Hepatocyte (in vitro differentiated cells): ENCODE results near the gene OLIG3. TPM values are rescaled to one million over a fixed set of nuclear protein-coding genes. Genes with fewer than 3 reads are reported as not detected.

Source experiments
- DNase-seq: peaks from one replicate; pipeline ENCODE4 v3.0.0-alpha.2; 2016; ENCODE audit warnings: low spot score
- H2AFZ ChIP-seq: fragments of 200-600 bp; sonication (generic); 2 replicates; pipeline ENCODE4 v1.6.0; 2016; ENCODE audit warnings: antibody characterized with exemption, mild to moderate bottlenecking
- H3K27ac ChIP-seq: fragments of 200-600 bp; sonication (generic); 2 replicates; pipeline ENCODE4 v1.5.1; 2016; ENCODE audit warnings: mild to moderate bottlenecking
- H3K27me3 ChIP-seq: fragments of 200-600 bp; sonication (generic); 2 replicates; pipeline ENCODE4 v1.6.1; 2016
- H3K36me3 ChIP-seq: fragments of 200-600 bp; sonication (generic); replicated peaks from 2 replicates; pipeline ENCODE4 v1.5.1; 2016; ENCODE audit warnings: low read depth; ENCODE audit not compliant: insufficient read depth
- H3K4me1 ChIP-seq: fragments of 200-600 bp; sonication (generic); 2 replicates; pipeline ENCODE4 v1.5.1; 2016; ENCODE audit warnings: mild to moderate bottlenecking, moderate library complexity; ENCODE audit not compliant: insufficient read depth
- H3K4me2 ChIP-seq: fragments of 200-600 bp; sonication (generic); 2 replicates; pipeline ENCODE4 v1.6.0; 2016
- H3K4me3 ChIP-seq: fragments of 200-600 bp; sonication (generic); 2 replicates; pipeline ENCODE4 v1.5.1; 2016; ENCODE audit warnings: mild to moderate bottlenecking
- H3K79me2 ChIP-seq: fragments of 200-600 bp; sonication (generic); 2 replicates; pipeline ENCODE4 v1.6.0; 2017; ENCODE audit warnings: mild to moderate bottlenecking
- H3K9me2 ChIP-seq: fragments of 200-600 bp; sonication (generic); replicated peaks from 2 replicates; pipeline ENCODE4 v1.6.0; 2017; ENCODE audit warnings: mild to moderate bottlenecking; ENCODE audit not compliant: insufficient read depth
- H3K9me3 ChIP-seq: fragments of 200-600 bp; sonication (generic); 2 replicates; pipeline ENCODE4 v1.5.1; 2016; ENCODE audit warnings: low read depth, mild to moderate bottlenecking
- H4K20me1 ChIP-seq: fragments of 200-600 bp; sonication (generic); 2 replicates; pipeline ENCODE4 v1.6.0; 2016; ENCODE audit warnings: mild to moderate bottlenecking; ENCODE audit not compliant: insufficient read depth, poor library complexity, severe bottlenecking
- EZH2 ChIP-seq: fragments of 200-600 bp; sonication (generic); IDR thresholded peaks from 2 replicates; pipeline ENCODE4 v1.6.1; 2016; ENCODE audit warnings: antibody characterized with exemption, mild to moderate bottlenecking, borderline replicate concordance
- EZH2phosphoT487 ChIP-seq: fragments of 200-600 bp; sonication (generic); IDR thresholded peaks from one replicate; pipeline ENCODE4 v1.6.1; 2018; ENCODE audit warnings: antibody characterized with exemption, mild to moderate bottlenecking, low read depth, moderate library complexity; ENCODE audit not compliant: unreplicated experiment, severe bottlenecking
- WGBS: methylation state at CpG from one replicate; pipeline ENCODE4 v1.1.6; 2016; ENCODE audit warnings: low lambda C conversion rate; ENCODE audit errors: missing lambda C conversion rate; 5-methylcytosine and 5-hydroxymethylcytosine counted together
- polyA plus RNA-seq: library from polyadenylated mRNA; unstranded; fragments of >200 nt; fragmentation: Nextera tagmentation; extraction: Ambion mirVana; gene quantifications from 2 replicates; pipeline ENCODE4 v1.2.1, GENCODE V29; 2016
- total RNA-seq: library from RNA; depleted of rRNA; stranded (reverse); fragments of >200 nt; gene quantifications from 2 replicates; pipeline ENCODE4 v1.2.3, GENCODE V29; 2014
- TF ChIP-seq, protein P1 (sequence below): fragments of 200-600 bp; sonication (generic); IDR thresholded peaks from 2 replicates; pipeline ENCODE4 v1.5.1; 2016; ENCODE audit warnings: antibody characterized with exemption, mild to moderate bottlenecking; ENCODE audit not compliant: poor library complexity

OLIG3 gene
- total and polyA plus RNA-seq, 2 experiments from 2014 or later = not detected

DNA sequence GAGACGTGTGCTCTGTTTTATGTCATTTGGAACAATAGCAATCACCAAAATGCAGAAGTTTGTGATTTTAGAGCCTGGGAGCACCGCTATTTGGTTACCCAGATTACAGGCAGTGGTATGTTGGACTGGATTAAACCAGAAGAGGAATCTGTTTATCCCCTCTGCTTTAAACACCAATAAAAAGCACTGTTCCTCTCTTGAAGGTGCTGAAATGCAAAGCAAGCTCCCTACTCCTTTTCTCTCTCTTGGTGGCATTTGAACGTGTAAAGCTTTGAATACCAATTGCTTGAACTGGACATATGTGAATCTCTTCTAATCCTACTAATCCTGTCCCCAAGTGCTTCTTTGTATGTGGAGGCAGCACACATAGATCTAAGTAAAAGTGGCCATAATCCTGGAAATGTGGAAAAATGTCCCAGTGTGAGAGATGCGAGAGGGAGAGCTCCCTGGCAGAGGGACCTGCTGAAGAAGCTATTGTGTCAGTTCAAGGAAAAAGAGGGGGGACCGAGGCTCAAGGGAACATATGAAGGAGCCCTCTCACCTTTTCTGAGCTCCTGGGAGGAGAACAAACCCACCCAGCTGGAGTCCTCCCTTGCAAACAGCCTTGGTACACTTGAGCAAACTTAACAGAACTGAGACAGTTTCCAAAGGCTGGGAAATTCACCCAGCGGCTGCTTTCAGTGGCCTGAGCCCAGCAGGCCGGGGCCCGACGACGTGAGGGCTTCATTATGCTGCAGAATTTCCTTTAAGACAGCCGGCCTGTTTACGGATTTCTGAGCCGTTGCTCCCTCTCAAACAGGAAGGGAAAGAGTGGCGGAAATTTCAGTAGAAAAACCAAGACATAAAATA lies 18.8 kb upstream of the OLIG3 start:
- H3K79me2 ChIP-seq = no peaks in the 10 kb centered on the region
- H3K36me3 ChIP-seq = no peaks in the 10 kb centered on the region
- no peak overlapping the region for H3K4me3 ChIP-seq
- DNase-seq = no peak
- H2AFZ ChIP-seq = no peak overlapping the region
- no peaks in the 10 kb centered on the region for H3K9me3 ChIP-seq
- H3K27ac ChIP-seq = no peak overlapping the region
- H3K4me1 ChIP-seq = no peaks in the 10 kb centered on the region
- H3K27me3 ChIP-seq = peaks cover 84% of the 10 kb centered on the region
- 16% methylated on average over 14 of the region's 14 CpGs for WGBS
- H4K20me1 ChIP-seq = no peaks in the 10 kb centered on the region
- H3K4me2 ChIP-seq = no peak overlapping the region
- TF ChIP-seq EZH2 (no peak), EZH2phosphoT487 (no peak)
- TF ChIP-seq, protein P1, sequence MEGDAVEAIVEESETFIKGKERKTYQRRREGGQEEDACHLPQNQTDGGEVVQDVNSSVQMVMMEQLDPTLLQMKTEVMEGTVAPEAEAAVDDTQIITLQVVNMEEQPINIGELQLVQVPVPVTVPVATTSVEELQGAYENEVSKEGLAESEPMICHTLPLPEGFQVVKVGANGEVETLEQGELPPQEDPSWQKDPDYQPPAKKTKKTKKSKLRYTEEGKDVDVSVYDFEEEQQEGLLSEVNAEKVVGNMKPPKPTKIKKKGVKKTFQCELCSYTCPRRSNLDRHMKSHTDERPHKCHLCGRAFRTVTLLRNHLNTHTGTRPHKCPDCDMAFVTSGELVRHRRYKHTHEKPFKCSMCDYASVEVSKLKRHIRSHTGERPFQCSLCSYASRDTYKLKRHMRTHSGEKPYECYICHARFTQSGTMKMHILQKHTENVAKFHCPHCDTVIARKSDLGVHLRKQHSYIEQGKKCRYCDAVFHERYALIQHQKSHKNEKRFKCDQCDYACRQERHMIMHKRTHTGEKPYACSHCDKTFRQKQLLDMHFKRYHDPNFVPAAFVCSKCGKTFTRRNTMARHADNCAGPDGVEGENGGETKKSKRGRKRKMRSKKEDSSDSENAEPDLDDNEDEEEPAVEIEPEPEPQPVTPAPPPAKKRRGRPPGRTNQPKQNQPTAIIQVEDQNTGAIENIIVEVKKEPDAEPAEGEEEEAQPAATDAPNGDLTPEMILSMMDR = no peak
- H3K9me2 ChIP-seq = no peaks in the 10 kb centered on the region

DNA sequence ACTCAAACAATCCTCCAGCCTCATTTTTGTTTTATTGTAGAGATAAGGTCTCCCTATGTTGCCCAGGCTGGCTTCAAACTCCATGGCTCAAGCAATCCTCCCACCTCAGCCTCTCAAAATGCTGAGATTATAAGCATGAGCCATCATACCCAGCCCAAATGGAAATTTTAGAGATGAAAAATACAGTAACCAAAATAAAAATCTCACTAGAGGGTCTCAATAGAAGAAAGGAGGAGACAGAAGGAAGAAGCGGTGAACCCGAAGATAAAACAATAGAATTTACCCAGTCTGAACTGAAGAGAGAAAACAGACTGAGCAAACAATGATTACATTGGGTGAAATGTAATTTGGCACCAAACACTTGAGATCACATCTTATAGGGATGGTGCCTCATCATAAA lies 16.7 kb upstream of the OLIG3 start:
- WGBS = 91% methylated on average over 2 of the region's 2 CpGs
- Histone ChIP-seq H3K27me3 (peaks cover 79% of the 10 kb centered on the region), H2AFZ (no peak overlapping the region), H4K20me1 (no peaks in the 10 kb centered on the region), H3K27ac (no peak overlapping the region), H3K79me2 (no peaks in the 10 kb centered on the region), H3K9me2 (no peaks in the 10 kb centered on the region), H3K36me3 (no peaks in the 10 kb centered on the region), H3K4me1 (no peaks in the 10 kb centered on the region), H3K4me2 (no peak overlapping the region), H3K9me3 (no peaks in the 10 kb centered on the region), H3K4me3 (no peak overlapping the region)
- DNase-seq = no peak
- TF ChIP-seq EZH2 = no peak
- TF ChIP-seq EZH2phosphoT487 = no peak
- TF ChIP-seq, protein P1 = no peak

DNA sequence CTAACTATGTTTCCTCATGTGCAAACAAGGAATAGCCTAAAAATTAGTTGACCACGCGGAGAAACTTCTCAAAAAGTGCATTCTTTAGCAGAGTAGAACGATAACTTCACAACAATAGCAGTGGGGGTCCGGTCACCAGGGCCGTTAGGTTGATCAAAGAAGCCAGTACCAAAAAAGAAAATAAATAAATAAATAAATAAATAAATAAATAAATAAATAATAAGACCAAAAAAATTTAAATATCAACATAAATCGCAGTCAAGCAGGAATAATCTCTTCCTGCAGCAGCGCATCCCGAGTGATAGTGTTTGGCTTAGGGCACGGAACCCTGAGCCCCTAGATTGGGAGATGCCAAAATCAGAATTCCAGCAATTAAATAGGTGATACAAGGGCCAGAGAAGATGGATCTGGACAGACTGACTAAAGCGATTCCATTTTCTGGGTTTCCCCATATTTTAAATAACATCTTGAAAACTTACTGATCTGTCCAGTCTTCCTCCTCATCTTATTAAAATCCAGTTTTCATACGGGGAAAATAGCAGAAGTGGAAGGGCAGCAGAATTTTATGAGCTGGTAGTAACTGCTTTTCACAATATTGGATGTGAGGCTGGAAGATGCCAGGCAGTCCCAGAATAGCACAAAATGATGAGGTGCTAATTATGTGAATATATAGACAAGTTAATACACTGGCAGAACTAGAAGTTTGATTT lies 4.4 kb upstream of the OLIG3 start:
- Histone ChIP-seq H3K4me3 (no peak overlapping the region), H3K4me1 (peaks cover 5% of the 10 kb centered on the region), H3K9me2 (no peaks in the 10 kb centered on the region), H2AFZ (no peak overlapping the region), H3K79me2 (no peaks in the 10 kb centered on the region), H3K36me3 (no peaks in the 10 kb centered on the region), H3K27ac (no peak overlapping the region), H3K27me3 (peaks cover 97% of the 10 kb centered on the region), H3K4me2 (peak overlapping the region; percentile 80), H3K9me3 (no peaks in the 10 kb centered on the region), H4K20me1 (no peaks in the 10 kb centered on the region)
- no peak for DNase-seq
- WGBS = 16% methylated on average over 11 of the region's 11 CpGs
- TF ChIP-seq, protein P1 = no peak
- TF ChIP-seq EZH2 = no peak
